Measurements from ENCODE around the gene CACNA2D2.
A peak's percentile ranks its signal among the peaks of the same experiment; 100 is the strongest.

The CACNA2D2 gene

GRCh38 chr3:50503504-50504342, at the start of gene CACNA2D2:
TSS of gene CACNA2D2 (minus strand) at chr3:50503634. CDS start at chr3:50503423, 211 bp downstream.
- DNase-seq (ENCODE audit: low read depth): peak; percentile 52

GRCh38 chr3:50552598-50552997, 49.2 kb upstream of the CACNA2D2 start:
- DNase-seq (ENCODE audit: low read depth): no peak

- DNase-seq (ENCODE audit: low read depth): no peak
Observed at GRCh38 chr3:50551681-50552435, 48.4 kb upstream of the CACNA2D2 start.

- DNase-seq (ENCODE audit: low read depth): no peak
Observed at GRCh38 chr3:50551054-50551659, 47.7 kb upstream of the CACNA2D2 start.

GRCh38 chr3:50550079-50550736, 46.8 kb upstream of the CACNA2D2 start:
- DNase-seq (ENCODE audit: low read depth): peak; percentile 56

GRCh38 chr3:50549226-50549625, 45.8 kb upstream of the CACNA2D2 start:
- DNase-seq (ENCODE audit: low read depth): no peak

- no peak for DNase-seq (ENCODE audit: low read depth)
Observed at GRCh38 chr3:50545781-50546180, 42.3 kb upstream of the CACNA2D2 start.

- peak; percentile 34 for DNase-seq (ENCODE audit: low read depth)
Observed at GRCh38 chr3:50542177-50543034, 39.0 kb upstream of the CACNA2D2 start.

GRCh38 chr3:50539356-50540286, 36.2 kb upstream of the CACNA2D2 start:
- no peak for DNase-seq (ENCODE audit: low read depth)

GRCh38 chr3:50537421-50538129, 34.1 kb upstream of the CACNA2D2 start:
- DNase-seq (ENCODE audit: low read depth): no peak

GRCh38 chr3:50536471-50537180, 33.2 kb upstream of the CACNA2D2 start:
- no peak for DNase-seq (ENCODE audit: low read depth)

GRCh38 chr3:50534681-50535330, 31.4 kb upstream of the CACNA2D2 start:
- DNase-seq (ENCODE audit: low read depth): no peak

- DNase-seq (ENCODE audit: low read depth): no peak
Observed at GRCh38 chr3:50533807-50534461, 30.5 kb upstream of the CACNA2D2 start.

- no peak for DNase-seq (ENCODE audit: low read depth)
Observed at GRCh38 chr3:50533316-50533715, 29.9 kb upstream of the CACNA2D2 start.

GRCh38 chr3:50532062-50532705, 28.8 kb upstream of the CACNA2D2 start:
- DNase-seq (ENCODE audit: low read depth): no peak

GRCh38 chr3:50531201-50531600, 27.8 kb upstream of the CACNA2D2 start:
- no peak for DNase-seq (ENCODE audit: low read depth)

Measured in stimulated activated CD8-positive, alpha-beta memory T cell treated with anti-CD3 and anti-CD28 coated beads, Interleukin-4, amount 100 ng/mL, for 24 hours (primary cell).